Measurements from ENCODE around the gene NR6A1.

The NR6A1 gene

GRCh38 chr9:124780060-124780756, 9.1 kb upstream of the NR6A1 start (continued):
- TF ChIP-seq GLIS1 (tag by site-specific recombination; IDR thresholded peaks at IDR 0.05) = no peak
- no peak for TF ChIP-seq ZNF146 (tag by site-specific recombination; IDR thresholded peaks at IDR 0.05)
- TF ChIP-seq ZNF561 (tag by site-specific recombination; IDR thresholded peaks at IDR 0.05; ENCODE audit: borderline replicate concordance) = no peak
- TF ChIP-seq, protein P1, sequence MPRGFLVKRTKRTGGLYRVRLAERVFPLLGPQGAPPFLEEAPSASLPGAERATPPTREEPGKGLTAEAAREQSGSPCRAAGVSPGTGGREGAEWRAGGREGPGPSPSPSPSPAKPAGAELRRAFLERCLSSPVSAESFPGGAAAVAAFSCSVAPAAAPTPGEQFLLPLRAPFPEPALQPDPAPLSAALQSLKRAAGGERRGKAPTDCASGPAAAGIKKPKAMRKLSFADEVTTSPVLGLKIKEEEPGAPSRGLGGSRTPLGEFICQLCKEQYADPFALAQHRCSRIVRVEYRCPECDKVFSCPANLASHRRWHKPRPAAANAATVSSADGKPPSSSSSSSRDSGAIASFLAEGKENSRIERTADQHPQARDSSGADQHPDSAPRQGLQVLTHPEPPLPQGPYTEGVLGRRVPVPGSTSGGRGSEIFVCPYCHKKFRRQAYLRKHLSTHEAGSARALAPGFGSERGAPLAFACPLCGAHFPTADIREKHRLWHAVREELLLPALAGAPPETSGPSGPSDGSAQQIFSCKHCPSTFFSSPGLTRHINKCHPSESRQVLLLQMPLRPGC (tag by site-specific recombination; IDR thresholded peaks at IDR 0.05) = no peak
- no peak for TF ChIP-seq ZFP37 (tag by site-specific recombination; IDR thresholded peaks at IDR 0.05)
- no peak for TF ChIP-seq ZBTB8A (tag by site-specific recombination; IDR thresholded peaks at IDR 0.05)
- TF ChIP-seq ZNF239 (tag by site-specific recombination; IDR thresholded peaks at IDR 0.05) = no peak
- no peak for TF ChIP-seq ZNF274 (IDR thresholded peaks at IDR 0.05; ENCODE audit: low read length)
- TF ChIP-seq ZNF274 (tag by site-specific recombination; IDR thresholded peaks at IDR 0.05; ENCODE audit: borderline replicate concordance) = no peak

DNA sequence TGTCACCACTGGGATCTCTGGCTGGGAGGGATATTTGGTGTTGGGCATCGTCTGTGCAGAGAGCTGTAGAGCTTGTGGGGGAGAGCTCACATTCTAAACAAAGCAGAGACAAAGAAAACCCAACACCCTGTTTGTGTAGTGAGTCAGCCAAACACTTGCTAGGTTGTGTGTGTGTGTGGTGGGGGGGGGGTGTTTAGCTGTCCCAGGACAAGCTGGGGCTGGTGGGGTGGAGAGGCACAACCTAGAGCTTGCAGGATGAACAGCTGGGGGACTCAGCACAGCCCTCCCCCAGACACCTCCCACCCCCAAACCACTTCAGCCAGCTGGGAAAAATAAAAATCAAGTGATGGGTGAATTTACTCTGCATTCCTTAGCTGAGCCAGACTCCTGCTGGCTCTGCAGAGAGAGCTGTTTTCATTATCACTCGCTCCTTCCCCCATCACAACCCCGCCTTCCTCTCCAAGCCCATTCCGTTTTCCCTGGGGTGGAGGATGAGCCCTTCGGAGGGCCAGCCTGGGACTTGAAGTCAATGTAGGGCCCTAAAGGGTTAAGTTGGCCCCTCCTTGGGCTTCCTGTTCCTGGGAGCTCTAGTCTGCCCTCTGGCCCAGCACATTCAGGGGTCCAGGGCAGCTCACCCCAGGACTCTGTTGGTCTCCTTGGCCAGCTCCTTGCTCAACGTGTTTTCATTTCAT, 8.4 kb upstream of the NR6A1 start:
- CTCF ChIA-PET = interaction anchor here (0.6 to 16.2 kb wide), 10 partner anchors 8 to 424 kb away, joined by 3 to 1257 read pairs (median 4); partner anchors contain the start of genes NR6A1 and WDR38
- Histone ChIP-seq H3K27ac (ENCODE audit: extremely low read depth, low read depth, low read length) (no peak overlapping the region), H3K4me3 (ENCODE audit: low read depth, low read length) (no peak overlapping the region), H3K4me1 (ENCODE audit: control insufficient read depth, insufficient read depth, low read length) (peaks cover 2% of the 10 kb centered on the region; the same call in 1 of the 2 replicates), H3K36me3 (ENCODE audit: control insufficient read depth in 2 of 2, insufficient read depth in 1 of 2, low read length in 2 of 2) (no peaks in the 10 kb centered on the region), H3K9me3 (ENCODE audit: control insufficient read depth, insufficient read depth, low read depth, low read length) (no peaks in the 10 kb centered on the region)
- POLR2A ChIA-PET = interaction anchor here (0.5 to 11.9 kb wide), 11 partner anchors 8 to 557 kb away, joined by 3 to 201 read pairs (median 4); partner anchors contain the start of genes ARPC5L, HSPA5, NR6A1 and RPL35
- TF ChIP-seq ZNF704 (tag by site-specific recombination; IDR thresholded peaks at IDR 0.05) (no peak), ZNF548 (tag by site-specific recombination; IDR thresholded peaks at IDR 0.05) (no peak), ZNF600 (tag by site-specific recombination; IDR thresholded peaks at IDR 0.05) (peak; percentile 32; the same call in 1 of the 2 replicates), ZBTB48 (tag by site-specific recombination; IDR thresholded peaks at IDR 0.05) (no peak), ZSCAN16 (tag by site-specific recombination; IDR thresholded peaks at IDR 0.05) (no peak), YY2 (tag by site-specific recombination; IDR thresholded peaks at IDR 0.05) (no peak), ZNF621 (tag by site-specific recombination; IDR thresholded peaks at IDR 0.05) (no peak), PRDM2 (tag by site-specific recombination; IDR thresholded peaks at IDR 0.05; ENCODE audit: borderline replicate concordance) (no peak), GLIS2 (tag by site-specific recombination; IDR thresholded peaks at IDR 0.05) (peak; percentile 27; the same call in 1 of the 2 replicates), GLIS1 (tag by site-specific recombination; IDR thresholded peaks at IDR 0.05) (peak; percentile 79), ZNF214 (tag by site-specific recombination; IDR thresholded peaks at IDR 0.05; ENCODE audit: borderline replicate concordance) (no peak), ZNF610 (tag by site-specific recombination; IDR thresholded peaks at IDR 0.05; ENCODE audit: borderline replicate concordance) (no peak)
- TF ChIP-seq, protein P2, sequence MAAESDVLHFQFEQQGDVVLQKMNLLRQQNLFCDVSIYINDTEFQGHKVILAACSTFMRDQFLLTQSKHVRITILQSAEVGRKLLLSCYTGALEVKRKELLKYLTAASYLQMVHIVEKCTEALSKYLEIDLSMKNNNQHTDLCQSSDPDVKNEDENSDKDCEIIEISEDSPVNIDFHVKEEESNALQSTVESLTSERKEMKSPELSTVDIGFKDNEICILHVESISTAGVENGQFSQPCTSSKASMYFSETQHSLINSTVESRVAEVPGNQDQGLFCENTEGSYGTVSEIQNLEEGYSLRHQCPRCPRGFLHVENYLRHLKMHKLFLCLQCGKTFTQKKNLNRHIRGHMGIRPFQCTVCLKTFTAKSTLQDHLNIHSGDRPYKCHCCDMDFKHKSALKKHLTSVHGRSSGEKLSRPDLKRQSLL (tag by site-specific recombination; IDR thresholded peaks at IDR 0.05) = no peak

Data from HEK293 (cell line).